H9 (cell line): ENCODE measurements around the gene ARHGEF7. TPM values are rescaled to one million over a fixed set of nuclear protein-coding genes. Genes with fewer than 3 reads are reported as not detected.

Experiments used
- DNase-seq: peaks from one replicate; pipeline ENCODE4 v3.0.0-alpha.2; 2017
- H2AFZ ChIP-seq: one replicate; pipeline ENCODE4 v1.6.1; 2013; ENCODE audit warnings: mild to moderate bottlenecking, low read length, control low read depth, moderate library complexity
- H2AK5ac ChIP-seq: 2 replicates; pipeline ENCODE4 v1.6.1; 2013; ENCODE audit warnings: low read length, control low read depth, mixed read lengths; ENCODE audit not compliant: insufficient read length
- H2BK120ac ChIP-seq: one replicate; pipeline ENCODE4 v1.6.1; 2013; ENCODE audit warnings: low read depth, mild to moderate bottlenecking, low read length, control low read depth, inconsistent platforms; ENCODE audit not compliant: poor library complexity, severe bottlenecking
- H2BK12ac ChIP-seq: 2 replicates; pipeline ENCODE4 v1.6.1; 2013; ENCODE audit warnings: low read length, control low read depth, mixed read lengths, low read depth; ENCODE audit not compliant: insufficient read length
- H2BK15ac ChIP-seq: 2 replicates; pipeline ENCODE4 v1.6.1; 2013; ENCODE audit warnings: low read depth, low read length, control low read depth
- H2BK20ac ChIP-seq: one replicate; pipeline ENCODE4 v1.6.1; 2013; ENCODE audit warnings: low read depth, mild to moderate bottlenecking, low read length, control low read depth, inconsistent platforms; ENCODE audit not compliant: poor library complexity, severe bottlenecking
- H2BK5ac ChIP-seq: 2 replicates; pipeline ENCODE4 v1.6.1; 2013; ENCODE audit warnings: low read length, control low read depth, mixed read lengths; ENCODE audit not compliant: insufficient read length
- H3K14ac ChIP-seq: 2 replicates; pipeline ENCODE4 v1.6.1; 2013; ENCODE audit warnings: low read length, control low read depth; ENCODE audit not compliant: insufficient read depth
- H3K18ac ChIP-seq: 2 replicates; pipeline ENCODE4 v1.6.1; 2013; ENCODE audit warnings: low read depth, mild to moderate bottlenecking, mixed read lengths, low read length, control low read depth; ENCODE audit not compliant: insufficient read length
- H3K23ac ChIP-seq: 2 replicates; pipeline ENCODE4 v1.6.1; 2013; ENCODE audit warnings: low read length, control low read depth, mixed read lengths, low read depth; ENCODE audit not compliant: insufficient read length
- H3K23me2 ChIP-seq: 2 replicates; pipeline ENCODE4 v1.6.1; 2013; ENCODE audit warnings: low read depth, mild to moderate bottlenecking, mixed read lengths, low read length, control low read depth; ENCODE audit not compliant: insufficient read length, poor library complexity, severe bottlenecking
- H3K27ac ChIP-seq: 2 replicates; pipeline ENCODE4 v1.5.1; 2013; ENCODE audit warnings: low read length, control low read depth, mixed read lengths, low read depth; ENCODE audit not compliant: insufficient read length
- H3K27me3 ChIP-seq: 2 replicates; pipeline ENCODE4 v1.6.1; 2013; ENCODE audit warnings: low read length, control low read depth, inconsistent platforms; ENCODE audit not compliant: insufficient read depth
- H3K4ac ChIP-seq: 2 replicates; pipeline ENCODE4 v1.6.1; 2013; ENCODE audit warnings: low read depth, mild to moderate bottlenecking, control low read depth, inconsistent platforms, low read length, moderate library complexity
- H3K4me1 ChIP-seq: 2 replicates; pipeline ENCODE4 v1.6.1; 2013; ENCODE audit warnings: low read length, control low read depth, inconsistent platforms; ENCODE audit not compliant: insufficient read depth
- H3K4me2 ChIP-seq: 2 replicates; pipeline ENCODE4 v1.6.1; 2013; ENCODE audit warnings: low read length, control low read depth, mixed read lengths; ENCODE audit not compliant: insufficient read length, insufficient read depth
- H3K56ac ChIP-seq: 2 replicates; pipeline ENCODE4 v1.6.1; 2013; ENCODE audit warnings: low read depth, mild to moderate bottlenecking, mixed read lengths, low read length, control low read depth; ENCODE audit not compliant: insufficient read length
- H3K79me1 ChIP-seq: 2 replicates; pipeline ENCODE4 v1.6.1; 2013; ENCODE audit warnings: low read depth, mild to moderate bottlenecking, moderate library complexity, low read length, control low read depth, inconsistent platforms; ENCODE audit not compliant: insufficient read depth, poor library complexity, severe bottlenecking
- H3K79me2 ChIP-seq: 2 replicates; pipeline ENCODE4 v1.6.1; 2013; ENCODE audit warnings: low read length, control low read depth, inconsistent platforms; ENCODE audit not compliant: insufficient read depth
- H3K9ac ChIP-seq: 2 replicates; pipeline ENCODE4 v1.6.1; 2013; ENCODE audit warnings: low read length, control low read depth, mixed read lengths; ENCODE audit not compliant: insufficient read length; ENCODE audit errors: extremely low read depth
- H3K9me3 ChIP-seq: one replicate; pipeline ENCODE4 v1.6.1; 2013; ENCODE audit warnings: low read depth, low read length, inconsistent platforms; ENCODE audit not compliant: control insufficient read depth
- H3T11ph ChIP-seq: one replicate; pipeline ENCODE4 v1.6.1; 2013; ENCODE audit warnings: mild to moderate bottlenecking, low read length, control low read depth, inconsistent platforms
- H4K20me1 ChIP-seq: one replicate; pipeline ENCODE4 v1.6.1; 2013; ENCODE audit not compliant: control insufficient read depth, insufficient read length, insufficient read depth
- H4K5ac ChIP-seq: 2 replicates; pipeline ENCODE4 v1.6.1; 2013; ENCODE audit warnings: low read depth, mild to moderate bottlenecking, mixed read lengths, low read length, control low read depth; ENCODE audit not compliant: insufficient read length
- H4K8ac ChIP-seq: replicated peaks from 2 replicates; pipeline ENCODE4 v1.6.1; 2013; ENCODE audit warnings: low read length, control low read depth, mixed read lengths, low read depth; ENCODE audit not compliant: insufficient read length
- H4K91ac ChIP-seq: 2 replicates; pipeline ENCODE4 v1.6.1; 2013; ENCODE audit warnings: low read depth, mild to moderate bottlenecking, moderate library complexity, mixed read lengths, low read length, control low read depth; ENCODE audit not compliant: insufficient read length
- H3K27ac Mint-ChIP-seq, 3 experiments: 2 replicates in 2 of 3; 3 replicates in 1 of 3; pipeline ENCODE4 v1.8.0; 2020 to 2021; ENCODE audit warnings: mixed read lengths in 3 of 3, mild to moderate bottlenecking in 1 of 3, moderate library complexity in 1 of 3
- H3K27me3 Mint-ChIP-seq: 2 replicates; pipeline ENCODE4 v1.8.0; 2021; ENCODE audit warnings: low read depth, mild to moderate bottlenecking, moderate library complexity, mixed read lengths
- H3K36me3 Mint-ChIP-seq, 3 experiments: 2 replicates in 2 of 3; 3 replicates in 1 of 3; pipeline ENCODE4 v1.8.0; 2020 to 2021; ENCODE audit warnings: low read depth in 3 of 3, mixed read lengths in 3 of 3; ENCODE audit not compliant: insufficient read depth in 1 of 3
- H3K4me1 Mint-ChIP-seq, 2 experiments: 2 replicates each; pipeline ENCODE4 v1.8.0; 2020; ENCODE audit warnings: mixed read lengths in 2 of 2
- H3K4me3 Mint-ChIP-seq, 2 experiments: 2 replicates in 1 of 2; 3 replicates in 1 of 2; pipeline ENCODE4 v1.8.0; 2020 to 2021; ENCODE audit warnings: mild to moderate bottlenecking in 2 of 2, mixed read lengths in 2 of 2, moderate library complexity in 1 of 2
- H3K9me3 Mint-ChIP-seq, 2 experiments: 2 replicates in 1 of 2; 3 replicates in 1 of 2; pipeline ENCODE4 v1.8.0; 2020; ENCODE audit warnings: mild to moderate bottlenecking in 2 of 2, mixed read lengths in 2 of 2, moderate library complexity in 1 of 2
- CTCF ChIP-seq: fragments of 200-600 bp; sonication (generic); conservative IDR thresholded peaks from 3 replicates; pipeline ENCODE4 v1.8.0; 2021; ENCODE audit warnings: antibody characterized with exemption, mild to moderate bottlenecking
- WGBS: extraction: QIAGEN DNeasy Blood & Tissue Kit; methylation state at CpG from one replicate; pipeline ENCODE4 v1.1.7; 2013; ENCODE audit warnings: missing lambda C conversion rate, low lambda C conversion rate, mixed read lengths; ENCODE audit not compliant: insufficient read length; ENCODE audit errors: extremely low coverage; 5-methylcytosine and 5-hydroxymethylcytosine counted together
- total RNA-seq: library from RNA; stranded (reverse); gene quantifications from 2 replicates; pipeline ENCODE4 v1.2.1, GENCODE V29; 2021

Gene ARHGEF7
- total RNA-seq, 1 experiment from 2014 or later = 51.9 TPM

GRCh38 chr13:111130116-111130508 is 15.0 kb downstream of the ARHGEF7 start:
- H3K27me3 Mint-ChIP-seq = peaks cover 18% of the 10 kb centered on the region
- no CpG with 5 or more reads among the region's 5 CpGs for WGBS
- no peak overlapping the region for H3K4me2 ChIP-seq
- TF ChIP-seq CTCF = no peak
- H3K56ac ChIP-seq = no peak overlapping the region
- H2BK12ac ChIP-seq = no peak overlapping the region
- no peaks in the 10 kb centered on the region; a peak in 1 of 5 replicates for H3K9me3 Mint-ChIP-seq
- H2BK120ac ChIP-seq = no peak overlapping the region
- no peak overlapping the region for H3K4ac ChIP-seq
- H3K36me3 Mint-ChIP-seq = no peaks in the 10 kb centered on the region
- no peaks in the 10 kb centered on the region for H3K4me1 ChIP-seq
- no peak overlapping the region for H2BK20ac ChIP-seq
- no peak overlapping the region for H3T11ph ChIP-seq
- no peak overlapping the region for H3K4me3 Mint-ChIP-seq
- H3K23ac ChIP-seq = no peak overlapping the region
- H4K91ac ChIP-seq = no peak overlapping the region
- no peak overlapping the region for H3K27ac ChIP-seq
- H3K27ac Mint-ChIP-seq = no peak overlapping the region
- no peak overlapping the region for H4K5ac ChIP-seq
- no peaks in the 10 kb centered on the region for H3K27me3 ChIP-seq
- H2BK15ac ChIP-seq = no peak overlapping the region
- H4K8ac ChIP-seq = no peak overlapping the region
- H2AFZ ChIP-seq = no peak overlapping the region
- H2BK5ac ChIP-seq = no peak overlapping the region
- H3K9me3 ChIP-seq = no peaks in the 10 kb centered on the region
- H3K4me1 Mint-ChIP-seq = no peaks in the 10 kb centered on the region
- H2AK5ac ChIP-seq = no peak overlapping the region
- no peaks in the 10 kb centered on the region for H3K79me1 ChIP-seq
- no peaks in the 10 kb centered on the region for H3K23me2 ChIP-seq
- no peaks in the 10 kb centered on the region for H4K20me1 ChIP-seq
- no peak for DNase-seq
- H3K18ac ChIP-seq = no peak overlapping the region
- no peak overlapping the region for H3K14ac ChIP-seq
- no peak overlapping the region for H3K9ac ChIP-seq
- no peaks in the 10 kb centered on the region for H3K79me2 ChIP-seq
